ENCODE results near the gene CD247. TPM values are rescaled to one million over a fixed set of nuclear protein-coding genes. Genes with fewer than 3 reads are reported as not detected.

Gene CD247
- total and polyA plus RNA-seq, 9 of the 15 experiments (the other 6 are each of a cell fraction or from before 2014, with no cell fraction given): 0.08 to 0.42 (median 0.28) TPM; not detected in 5

DNA sequence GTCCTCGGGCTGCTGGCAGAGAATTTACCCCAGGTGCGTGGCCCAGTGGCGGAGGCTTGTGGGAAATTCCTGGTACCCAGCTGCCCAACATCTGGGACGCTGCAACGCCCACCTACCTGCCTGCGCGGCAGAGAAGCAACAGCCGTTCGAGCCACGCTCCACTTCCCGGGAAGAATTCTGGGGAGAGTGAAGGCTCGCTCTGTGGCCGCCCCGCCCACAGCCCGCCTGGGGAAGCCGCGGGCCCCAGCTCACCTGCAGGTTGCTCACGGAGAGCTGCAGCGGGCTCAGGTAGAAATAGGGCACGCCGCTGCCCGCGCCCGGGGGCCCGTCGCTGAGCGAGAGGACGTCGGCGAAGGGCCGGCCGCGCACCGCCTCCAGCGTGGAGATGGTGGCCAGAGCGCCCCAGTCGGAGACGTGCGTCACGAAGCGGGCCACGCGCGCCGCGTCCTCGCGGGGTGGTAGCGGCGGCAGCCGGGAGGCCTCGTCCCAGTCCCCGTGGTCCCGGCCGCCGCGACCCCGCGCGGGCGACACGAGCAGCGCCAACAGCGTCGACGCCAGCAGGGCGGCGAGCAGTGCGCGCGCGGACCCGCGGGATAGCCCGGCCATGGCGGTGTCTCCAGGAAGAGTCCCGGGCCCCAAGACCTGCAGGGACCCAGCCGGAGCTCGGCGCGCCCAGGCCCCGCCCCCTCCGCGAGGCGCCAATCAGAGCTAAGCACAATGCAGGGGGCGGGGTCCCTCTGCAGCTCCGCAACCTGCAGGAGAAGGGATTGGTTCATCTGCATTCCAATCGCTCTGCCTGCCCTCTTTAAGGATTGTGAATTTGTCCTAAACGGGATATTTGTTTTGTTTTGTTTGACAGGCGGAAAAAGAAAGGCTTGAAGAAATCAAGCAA lies 35.1 kb upstream of the CD247 start, which contains the start of gene CREG1 (continued):
- TF ChIP-seq, protein P1, sequence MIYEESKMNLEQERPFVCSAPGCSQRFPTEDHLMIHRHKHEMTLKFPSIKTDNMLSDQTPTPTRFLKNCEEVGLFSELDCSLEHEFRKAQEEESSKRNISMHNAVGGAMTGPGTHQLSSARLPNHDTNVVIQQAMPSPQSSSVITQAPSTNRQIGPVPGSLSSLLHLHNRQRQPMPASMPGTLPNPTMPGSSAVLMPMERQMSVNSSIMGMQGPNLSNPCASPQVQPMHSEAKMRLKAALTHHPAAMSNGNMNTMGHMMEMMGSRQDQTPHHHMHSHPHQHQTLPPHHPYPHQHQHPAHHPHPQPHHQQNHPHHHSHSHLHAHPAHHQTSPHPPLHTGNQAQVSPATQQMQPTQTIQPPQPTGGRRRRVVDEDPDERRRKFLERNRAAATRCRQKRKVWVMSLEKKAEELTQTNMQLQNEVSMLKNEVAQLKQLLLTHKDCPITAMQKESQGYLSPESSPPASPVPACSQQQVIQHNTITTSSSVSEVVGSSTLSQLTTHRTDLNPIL (CRISPR knock-in tag; IDR thresholded peaks at IDR 0.05): no peak
- TF ChIP-seq, protein P2, sequence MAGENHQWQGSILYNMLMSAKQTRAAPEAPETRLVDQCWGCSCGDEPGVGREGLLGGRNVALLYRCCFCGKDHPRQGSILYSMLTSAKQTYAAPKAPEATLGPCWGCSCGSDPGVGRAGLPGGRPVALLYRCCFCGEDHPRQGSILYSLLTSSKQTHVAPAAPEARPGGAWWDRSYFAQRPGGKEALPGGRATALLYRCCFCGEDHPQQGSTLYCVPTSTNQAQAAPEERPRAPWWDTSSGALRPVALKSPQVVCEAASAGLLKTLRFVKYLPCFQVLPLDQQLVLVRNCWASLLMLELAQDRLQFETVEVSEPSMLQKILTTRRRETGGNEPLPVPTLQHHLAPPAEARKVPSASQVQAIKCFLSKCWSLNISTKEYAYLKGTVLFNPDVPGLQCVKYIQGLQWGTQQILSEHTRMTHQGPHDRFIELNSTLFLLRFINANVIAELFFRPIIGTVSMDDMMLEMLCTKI (IDR thresholded peaks at IDR 0.05; ENCODE audit: partially characterized antibody): no peak
- TF ChIP-seq NFATC3 (IDR thresholded peaks at IDR 0.05): no peak
- TF ChIP-seq ZNF445 (CRISPR knock-in tag; IDR thresholded peaks at IDR 0.05; ENCODE audit: low read depth): no peak
- TF ChIP-seq XRCC3 (IDR thresholded peaks at IDR 0.05): no peak
- TF ChIP-seq ZNF766 (CRISPR knock-in tag; conservative IDR thresholded peaks at IDR 0.05): peak; percentile 49; the same call in 1 of the 2 replicates
- no peak for TF ChIP-seq MED1 (CRISPR knock-in tag; IDR thresholded peaks at IDR 0.05; ENCODE audit: borderline replicate concordance)
- TF ChIP-seq, protein P3, sequence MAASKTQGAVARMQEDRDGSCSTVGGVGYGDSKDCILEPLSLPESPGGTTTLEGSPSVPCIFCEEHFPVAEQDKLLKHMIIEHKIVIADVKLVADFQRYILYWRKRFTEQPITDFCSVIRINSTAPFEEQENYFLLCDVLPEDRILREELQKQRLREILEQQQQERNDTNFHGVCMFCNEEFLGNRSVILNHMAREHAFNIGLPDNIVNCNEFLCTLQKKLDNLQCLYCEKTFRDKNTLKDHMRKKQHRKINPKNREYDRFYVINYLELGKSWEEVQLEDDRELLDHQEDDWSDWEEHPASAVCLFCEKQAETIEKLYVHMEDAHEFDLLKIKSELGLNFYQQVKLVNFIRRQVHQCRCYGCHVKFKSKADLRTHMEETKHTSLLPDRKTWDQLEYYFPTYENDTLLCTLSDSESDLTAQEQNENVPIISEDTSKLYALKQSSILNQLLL (CRISPR knock-in tag; IDR thresholded peaks at IDR 0.05; ENCODE audit: borderline replicate concordance): no peak
- TF ChIP-seq TAF1 (IDR thresholded peaks at IDR 0.05; ENCODE audit: control insufficient read depth, extremely low read depth, insufficient read depth, low read length, severe bottlenecking): peak; percentile 94
- TF ChIP-seq RBBP5 (IDR thresholded peaks at IDR 0.05; ENCODE audit: borderline replicate concordance, insufficient read depth, low read length, poor library complexity, severe bottlenecking): peak; percentile 97
- peak; percentile 55 for TF ChIP-seq CEBPG (CRISPR knock-in tag; IDR thresholded peaks at IDR 0.05)
- TF ChIP-seq CEBPG (tag; conservative IDR thresholded peaks at IDR 0.05 in 1 of 2, IDR thresholded peaks at IDR 0.05 in 1 of 2): peak in 1 of 2 experiments; percentile 63; a peak in 2 of 4 replicates
- TF ChIP-seq, protein P4, sequence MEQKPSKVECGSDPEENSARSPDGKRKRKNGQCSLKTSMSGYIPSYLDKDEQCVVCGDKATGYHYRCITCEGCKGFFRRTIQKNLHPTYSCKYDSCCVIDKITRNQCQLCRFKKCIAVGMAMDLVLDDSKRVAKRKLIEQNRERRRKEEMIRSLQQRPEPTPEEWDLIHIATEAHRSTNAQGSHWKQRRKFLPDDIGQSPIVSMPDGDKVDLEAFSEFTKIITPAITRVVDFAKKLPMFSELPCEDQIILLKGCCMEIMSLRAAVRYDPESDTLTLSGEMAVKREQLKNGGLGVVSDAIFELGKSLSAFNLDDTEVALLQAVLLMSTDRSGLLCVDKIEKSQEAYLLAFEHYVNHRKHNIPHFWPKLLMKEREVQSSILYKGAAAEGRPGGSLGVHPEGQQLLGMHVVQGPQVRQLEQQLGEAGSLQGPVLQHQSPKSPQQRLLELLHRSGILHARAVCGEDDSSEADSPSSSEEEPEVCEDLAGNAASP (IDR thresholded peaks at IDR 0.05): no peak
- TF ChIP-seq RAD21 (CRISPR knock-in tag; conservative IDR thresholded peaks at IDR 0.05 in 1 of 2, IDR thresholded peaks at IDR 0.05 in 1 of 2): peak in 1 of 2 experiments; percentile 12; a peak in 1 of 4 replicates
- TF ChIP-seq FOXA1 (IDR thresholded peaks at IDR 0.05; ENCODE audit: borderline replicate concordance): no peak
- no peak for TF ChIP-seq RBM17 (IDR thresholded peaks at IDR 0.05; ENCODE audit: borderline replicate concordance, low read depth, low read length)
- TF ChIP-seq NCOA4 (IDR thresholded peaks at IDR 0.05; ENCODE audit: partially characterized antibody): no peak
- TF ChIP-seq YBX1 (IDR thresholded peaks at IDR 0.05): no peak
